ENCODE results near the gene RPL10A.
"Not testable (repeated sequence)": the region's sequence is repeated elsewhere in the genome, so short reads cannot be mapped to it uniquely, and the experiment has no call there.

RPL10A gene

GRCh38 chr6:35512740-35513139, 44.5 kb downstream of the RPL10A start, which contains the start of gene TULP1:
TULP1 (minus strand) TSS chr6:35512896; CDS start chr6:35512858, 38 bp downstream.
- DNase-seq (ENCODE audit: low spot score): no peak

DNA sequence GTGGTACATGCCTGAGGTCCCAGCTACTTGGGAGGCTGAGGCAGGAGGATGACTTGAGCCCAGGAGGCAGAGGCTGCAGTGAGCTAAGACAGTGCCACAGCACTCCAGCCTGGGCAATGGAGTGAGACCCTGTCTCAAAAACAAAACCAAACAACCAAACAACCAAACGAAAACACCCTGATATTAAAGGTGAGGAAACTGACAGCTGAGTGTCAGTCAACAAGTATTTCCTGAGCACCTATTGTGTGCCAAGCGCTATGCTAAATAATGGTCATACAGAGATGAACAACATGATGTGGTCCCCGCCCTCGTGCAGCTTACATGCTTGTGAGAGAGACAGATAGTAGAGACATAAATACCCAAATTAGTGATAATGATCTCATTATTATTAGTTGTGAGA, 46.4 kb downstream of the RPL10A start:
- DNase-seq (ENCODE audit: low spot score): no peak

DNA sequence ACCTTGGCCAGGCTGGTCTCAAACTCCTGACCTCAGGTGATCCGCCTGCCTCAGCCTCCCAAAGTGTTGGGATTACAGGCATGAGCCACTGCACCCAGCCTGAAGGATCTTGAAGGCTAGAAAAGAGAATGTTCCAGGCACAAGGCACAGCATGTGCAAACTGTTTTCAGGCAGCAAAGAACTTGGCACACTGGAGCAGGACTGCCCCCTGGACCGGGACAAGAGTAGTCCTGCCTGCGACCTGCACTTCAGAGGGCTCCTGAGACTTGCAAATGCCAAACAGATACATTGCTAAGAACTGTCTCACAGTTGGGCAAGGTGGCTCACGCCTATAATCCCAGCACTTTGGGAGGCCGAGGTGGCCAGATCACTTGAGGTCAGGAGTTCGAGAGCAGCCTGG, 47.7 kb downstream of the RPL10A start:
- not testable (repeated sequence) for DNase-seq (ENCODE audit: low spot score)

- no peak for DNase-seq (ENCODE audit: low spot score)
These were observed 48.5 kb downstream of the RPL10A start for GRCh38 chr6:35516712-35517111.

DNA sequence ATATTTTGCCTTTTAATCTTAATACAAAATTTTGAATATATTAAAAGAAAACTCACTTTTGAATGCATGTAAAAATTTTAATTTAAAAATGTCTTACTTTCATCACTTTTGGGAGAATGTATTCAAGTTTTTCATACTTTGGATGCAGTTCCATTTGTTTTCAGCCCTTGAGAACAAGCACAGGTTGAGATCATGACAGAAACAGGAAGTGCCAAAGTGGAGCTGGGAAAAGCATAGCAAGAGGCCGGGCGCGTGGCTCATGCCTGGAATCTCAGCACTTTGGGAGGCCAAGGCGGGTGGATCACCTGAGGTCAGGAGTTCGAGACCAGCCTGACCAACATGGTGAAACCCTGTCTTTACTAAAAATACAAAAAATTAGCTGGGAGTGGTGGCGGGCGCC, 49.8 kb downstream of the RPL10A start:
- DNase-seq (ENCODE audit: low spot score): not testable (repeated sequence)

DNA sequence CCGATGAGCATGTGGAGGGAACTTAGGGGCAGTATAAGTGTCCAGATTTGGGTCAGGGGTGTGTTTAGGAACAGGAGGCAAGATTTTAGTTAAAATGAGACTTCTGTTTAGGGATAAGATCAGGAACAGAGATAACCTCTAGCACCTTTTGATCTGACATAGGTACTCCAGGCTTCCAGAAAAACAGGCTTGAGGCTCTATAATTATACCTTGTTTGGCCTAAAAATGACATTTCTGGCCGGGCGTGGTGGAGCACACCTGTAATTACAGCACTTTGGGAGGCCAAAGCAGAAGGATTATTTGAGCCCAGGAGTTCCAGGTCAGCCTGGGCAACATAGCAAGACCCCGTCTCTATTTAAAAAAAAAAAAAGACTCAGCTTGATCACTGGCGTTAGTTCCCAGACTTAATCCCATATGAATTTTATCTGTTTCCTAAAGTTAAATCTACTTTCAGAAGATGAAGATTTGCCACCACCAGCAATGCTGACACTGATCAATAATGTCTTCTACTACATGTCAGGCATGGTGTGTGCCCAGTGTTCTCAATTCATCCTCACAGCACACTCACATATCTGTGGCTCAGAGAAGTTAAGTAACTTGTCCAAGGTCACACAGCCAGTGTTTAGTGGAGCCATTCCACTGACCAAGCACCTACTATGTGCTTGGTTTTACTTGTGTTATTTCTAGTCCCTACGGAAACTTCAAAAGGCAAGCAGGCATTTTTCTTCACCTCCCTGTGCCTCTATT, 50.5 kb downstream of the RPL10A start:
- no peak for DNase-seq (ENCODE audit: low spot score)

DNA sequence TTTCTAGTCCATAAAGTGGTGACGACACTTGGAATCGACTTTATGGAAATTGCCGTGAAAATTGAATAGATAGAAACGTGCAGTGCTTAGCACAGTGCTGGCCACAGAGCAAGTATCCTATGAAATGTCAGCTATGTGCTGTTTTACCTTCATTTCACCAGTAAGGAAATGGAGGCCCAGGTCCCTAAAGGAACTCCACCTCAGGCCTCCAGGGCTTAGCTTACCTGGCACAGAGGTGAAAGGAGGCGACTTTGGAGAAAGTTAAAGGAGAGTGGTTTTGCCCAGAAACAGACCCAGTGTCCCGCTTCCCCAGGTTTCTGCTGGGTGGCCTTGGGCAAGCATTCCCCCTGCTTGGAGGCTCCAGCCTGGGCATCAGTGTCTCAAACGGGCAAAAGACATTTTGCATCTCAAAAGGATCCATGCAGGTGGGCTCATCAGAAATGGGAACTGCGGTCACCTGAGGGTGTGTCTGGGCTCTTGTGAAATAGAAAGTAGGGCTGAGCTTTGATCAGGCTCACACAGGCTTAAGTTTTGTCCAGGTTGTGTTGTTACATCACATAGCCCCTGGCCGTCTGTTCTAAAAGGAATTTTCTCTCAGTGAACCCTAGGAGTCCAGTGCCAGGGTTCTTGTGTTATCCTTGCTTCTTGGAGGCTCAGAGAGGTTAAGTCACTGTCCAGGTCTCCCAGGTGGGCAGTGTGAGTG, 51.3 kb downstream of the RPL10A start:
- DNase-seq (ENCODE audit: low spot score): no peak
